K562 (cell line): ENCODE results near the gene ACOX2. TPM values are rescaled to one million over a fixed set of nuclear protein-coding genes. Genes with fewer than 3 reads are reported as not detected.

Source experiments
- ATAC-seq: fragments of 200-7000 bp; cut with Tn5 transposase; 3 replicates; pipeline ENCODE4 v1.9.1; 2020; ENCODE audit warnings: moderate library complexity
- BruUV-seq: library from RNA; stranded (reverse); fragments of 400-500 nt; replicated peaks from 2 replicates; lab custom pipeline; 2021; lab: Mats Ljungman, UMichigan
- CTCF ChIA-PET: fragments of 300-600 bp; formaldehyde crosslinking; extraction: SDS; loops from one replicate; lab custom pipeline; 2021; ENCODE audit warnings: low intra/inter-chr PET ratio; lab: Yijun Ruan, JAX
- POLR2A ChIA-PET: fragments of 300-600, 350-650 bp; sonication (Branson Sonifier 250); formaldehyde crosslinking; extraction: SDS; loops from one replicate; lab custom pipeline; 2021; ENCODE audit warnings: antibody characterized with exemption, inconsistent platforms; lab: Yijun Ruan, JAX
- DNase-seq, 4 experiments: peaks; one replicate each; pipeline versions ENCODE4 v3.0.0 to v3.0.0-alpha.2; 2011 to 2018; ENCODE audit warnings: low spot score in 3 of 4, mixed read lengths in 3 of 4; ENCODE audit errors: extremely low read depth in 1 of 4
- FAIRE-seq: peaks from 2 replicates; lab custom pipeline; 2011; peaks lifted over from hg19 to GRCh38; lab: Jason Lieb, UNC
- H2AFZ ChIP-seq: 2 replicates; pipeline ENCODE4 v1.6.0; 2011; ENCODE audit warnings: low read depth, low read length, control low read depth, inconsistent platforms
- H3K27ac ChIP-seq: fragments of 200-600 bp; 3 replicates; pipeline ENCODE4 v1.8.0; 2011; ENCODE audit warnings: low read depth, mild to moderate bottlenecking, control low read depth, inconsistent platforms, low read length, moderate library complexity, mixed read lengths; ENCODE audit errors: extremely low read depth
- H3K27me3 ChIP-seq, 2 experiments: fragments of 300-600 bp in 1 of 2; 2 replicates in 1 of 2; 3 replicates in 1 of 2; pipeline versions ENCODE4 v1.6.0 to v1.8.0; 2011; ENCODE audit warnings: inconsistent platforms in 2 of 2, low read length in 2 of 2, mild to moderate bottlenecking in 1 of 2, mixed read lengths in 1 of 2, moderate library complexity in 1 of 2; ENCODE audit not compliant: control insufficient read depth in 2 of 2, insufficient read depth in 2 of 2
- H3K36me3 ChIP-seq: fragments of 300-600 bp; 3 replicates; pipeline ENCODE4 v1.8.0; 2011; ENCODE audit warnings: mild to moderate bottlenecking, low read length, inconsistent platforms; ENCODE audit not compliant: control insufficient read depth, insufficient read depth
- H3K4me1 ChIP-seq, 2 experiments: fragments of 200-600 bp in 1 of 2; replicated peaks in 1 of 2; 2 replicates in 1 of 2; 3 replicates in 1 of 2; pipeline versions ENCODE4 v1.5.1 to v1.8.0; 2011; ENCODE audit warnings: inconsistent platforms in 2 of 2, low read length in 2 of 2, mild to moderate bottlenecking in 1 of 2, mixed read lengths in 1 of 2, moderate library complexity in 1 of 2; ENCODE audit not compliant: control insufficient read depth in 2 of 2, insufficient read depth in 2 of 2
- H3K4me2 ChIP-seq: 2 replicates; pipeline ENCODE4 v1.6.1; 2011; ENCODE audit warnings: low read length, control low read depth, inconsistent platforms, mixed read lengths; ENCODE audit not compliant: insufficient read depth
- H3K4me3 ChIP-seq: fragments of 200-600 bp; sonication (generic), shearing (Covaris generic); 2 replicates; pipeline ENCODE4 v1.5.1; 2016; ENCODE audit warnings: control low read depth, inconsistent platforms
- H3K79me2 ChIP-seq: fragments of 200-600 bp; 3 replicates; pipeline ENCODE4 v1.8.0; 2011; ENCODE audit warnings: low read length, inconsistent platforms; ENCODE audit not compliant: control insufficient read depth, insufficient read depth
- H3K9ac ChIP-seq, 2 experiments: 2 replicates each; pipeline versions ENCODE4 v1.6.0 to v1.6.1; 2011; ENCODE audit warnings: low read depth in 2 of 2, low read length in 2 of 2, control low read depth in 1 of 2, inconsistent platforms in 1 of 2, mild to moderate bottlenecking in 1 of 2, mixed read lengths in 1 of 2; ENCODE audit not compliant: insufficient read depth in 1 of 2
- H3K9me1 ChIP-seq: one replicate; pipeline ENCODE4 v1.6.0; 2011; ENCODE audit warnings: inconsistent platforms, mild to moderate bottlenecking, low read length, moderate library complexity; ENCODE audit not compliant: control insufficient read depth, insufficient read depth
- H3K9me3 ChIP-seq: replicated peaks from 2 replicates; pipeline ENCODE4 v1.5.1; 2011; ENCODE audit warnings: low read depth, low read length, inconsistent platforms; ENCODE audit not compliant: control insufficient read depth, insufficient read depth
- H4K20me1 ChIP-seq: replicated peaks from 2 replicates; pipeline ENCODE4 v1.6.1; 2011; ENCODE audit warnings: low read length, inconsistent platforms, mixed read lengths; ENCODE audit not compliant: control insufficient read depth, insufficient read depth
- ATF7 ChIP-seq: fragments of 450-650 bp; IDR thresholded peaks from 2 replicates; pipeline ENCODE4 v1.7.1; 2014; ENCODE audit warnings: mild to moderate bottlenecking, moderate library complexity
- CBFA2T2 ChIP-seq: fragments of 450-650 bp; conservative IDR thresholded peaks from 2 replicates; pipeline ENCODE4 v1.6.1; 2017; ENCODE audit warnings: mild to moderate bottlenecking
- CBFB ChIP-seq: sonication (generic); formaldehyde crosslinking; IDR thresholded peaks from 2 replicates; pipeline ENCODE4 v1.4.0; 2020; ENCODE audit warnings: mild to moderate bottlenecking, missing genetic modification reagents
- ELF2 ChIP-seq: fragments of 250-450 bp; sonication (Bioruptor Pico); IDR thresholded peaks from 2 replicates; pipeline ENCODE4 v1.5.0; 2021; ENCODE audit warnings: mild to moderate bottlenecking
- HOXB6 ChIP-seq: fragments of 250-450 bp; sonication (Bioruptor Pico); IDR thresholded peaks from 2 replicates; pipeline ENCODE4 v1.5.1; 2022; ENCODE audit warnings: mild to moderate bottlenecking, borderline replicate concordance
- MEF2A ChIP-seq: IDR thresholded peaks from 2 replicates; pipeline ENCODE4 v1.6.1; 2011; ENCODE audit warnings: low read depth, mild to moderate bottlenecking, low read length, moderate library complexity; ENCODE audit not compliant: control insufficient read depth
- MLLT1 ChIP-seq, 2 experiments: fragments of 450-650 bp; IDR thresholded peaks; 2 replicates each; pipeline ENCODE4 v1.6.1; 2016
- POLR3G ChIP-seq: IDR thresholded peaks from 2 replicates; pipeline ENCODE4 v1.6.1; 2011; ENCODE audit not compliant: insufficient read length, insufficient replicate concordance; ENCODE audit errors: extremely low read depth
- SMAD1 ChIP-seq: fragments of 150-350 bp; IDR thresholded peaks from 2 replicates; pipeline ENCODE4 v1.6.1; 2014; ENCODE audit warnings: low read length, low read depth; ENCODE audit not compliant: partially characterized antibody
- TAF7 ChIP-seq: fragments of 450-650 bp; IDR thresholded peaks from 2 replicates; pipeline ENCODE4 v1.6.1; 2016; ENCODE audit warnings: missing genetic modification characterization, missing compliant biosample characterization
- UBTF ChIP-seq, 2 experiments: IDR thresholded peaks; 2 replicates each; pipeline ENCODE4 v1.6.1; 2012; ENCODE audit warnings: improper control_type of control experiment in 2 of 2, low read depth in 2 of 2, low read length in 2 of 2, borderline replicate concordance in 1 of 2
- ZBTB43 ChIP-seq: sonication (generic); formaldehyde crosslinking; IDR thresholded peaks from 2 replicates; pipeline ENCODE4 v1.8.0; 2023; ENCODE audit warnings: mild to moderate bottlenecking, missing genetic modification reagents
- ZC3H4 ChIP-seq: sonication (generic); formaldehyde crosslinking; IDR thresholded peaks from 2 replicates; pipeline ENCODE4 v1.9.0; 2021; ENCODE audit warnings: missing genetic modification reagents, borderline replicate concordance
- ZKSCAN3 ChIP-seq: fragments of 250-450 bp; sonication (Bioruptor Pico); IDR thresholded peaks from 2 replicates; pipeline ENCODE4 v1.4.0; 2020
- ZNF212 ChIP-seq: fragments of 450-650 bp; formaldehyde crosslinking; IDR thresholded peaks from 2 replicates; pipeline ENCODE4 v1.4.0; 2020; ENCODE audit warnings: mild to moderate bottlenecking
- ZNF79 ChIP-seq: fragments of 250-450 bp; sonication (Bioruptor Pico); IDR thresholded peaks from 2 replicates; pipeline ENCODE4 v1.4.0; 2020; ENCODE audit warnings: low read depth, mild to moderate bottlenecking, moderate library complexity
- WGBS: fragments of 100-300 bp; shearing (Covaris generic); methylation state at CpG from one replicate; pipeline ENCODE4 v1.1.6; 2016; ENCODE audit warnings: low coverage, mixed read lengths; ENCODE audit not compliant: insufficient coverage; ENCODE audit errors: missing lambda C conversion rate; 5-methylcytosine and 5-hydroxymethylcytosine counted together
- in situ Hi-C: fragments of 300-500 bp; cut with MboI; formaldehyde crosslinking; loops from 4 replicates; pipeline ENCODE4 v1.15.0; 2018; ENCODE audit warnings: inconsistent platforms, mixed read lengths
- intact Hi-C: fragments of 100-400 bp; cut with micrococcal nuclease; formaldehyde crosslinking; loops from 2 replicates; pipeline ENCODE4 v1.14.2; 2022
- polyA plus RNA-seq, 8 experiments: library from polyadenylated mRNA; depleted of rRNA in 4 of 8; stranded (reverse) in 5 of 8; unstranded in 3 of 8; fragments of >200 nt; fragmentation: Nextera tagmentation in 2 of 8; fragmentation: Illumina TruSeq in 1 of 8; extraction: Ambion mirVana in 2 of 8; extraction: Trizol in 1 of 8; gene quantifications; 2 replicates each; pipeline versions ENCODE4 v1.2.1 to v1.2.3, GENCODE V29; 2011 to 2014; ENCODE audit warnings: inconsistent platforms in 1 of 8, missing spikeins in 1 of 8
- total RNA-seq, 7 experiments: library from RNA; depleted of rRNA in 6 of 7; stranded (reverse); fragments of >200 nt in 6 of 7; fragmentation: Illumina TruSeq in 2 of 7; extraction: Trizol in 2 of 7; gene quantifications; 2 replicates each; pipeline versions ENCODE4 v1.2.1 to v1.2.3, GENCODE V29; 2011 to 2021; ENCODE audit warnings: low replicate concordance in 1 of 7
- TF ChIP-seq, protein P1 (sequence below): fragments of 450-650 bp; IDR thresholded peaks from 2 replicates; pipeline ENCODE4 v1.6.1; 2016; ENCODE audit warnings: low read depth, mild to moderate bottlenecking, moderate library complexity

ACOX2 gene
- total and polyA plus RNA-seq, 9 of the 15 experiments (the other 6 are each of a cell fraction or from before 2014, with no cell fraction given) = 0.15 TPM; not detected in 8

GRCh38 chr3:58502872-58503271 is 34.1 kb downstream of the ACOX2 start (continued):
- TF ChIP-seq ZBTB43 (CRISPR knock-in tag) (no peak), UBTF (IDR thresholded peaks at IDR 0.05; ENCODE audit: borderline replicate concordance in 1 of 2, low read depth in 2 of 2, low read length in 2 of 2) (no peak), POLR3G (no peak), ZC3H4 (CRISPR knock-in tag) (no peak)

DNA sequence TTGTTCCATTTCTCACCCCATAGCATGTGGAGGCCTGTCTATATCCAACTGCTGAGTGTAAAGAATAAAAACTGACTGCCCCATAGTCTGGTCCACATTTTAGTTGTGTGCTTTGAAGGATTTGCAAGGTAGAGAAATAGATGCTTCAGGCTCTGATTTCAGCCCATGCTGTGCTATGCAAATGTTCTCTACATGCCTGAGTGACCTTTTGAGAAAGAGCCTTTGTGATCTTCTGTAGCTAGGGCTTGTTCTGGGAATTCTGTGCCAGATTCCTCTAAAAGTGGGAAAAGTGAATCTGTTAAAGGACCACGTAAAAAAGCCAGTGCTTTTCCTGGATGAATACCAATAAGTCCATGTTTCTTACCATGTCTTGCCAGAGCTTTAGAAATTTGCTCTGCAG is 39.9 kb downstream of the ACOX2 start:
- H3K27ac ChIP-seq = no peak overlapping the region
- H2AFZ ChIP-seq = no peak overlapping the region
- ATAC-seq = no peak
- no peaks in the 10 kb centered on the region for H4K20me1 ChIP-seq
- POLR2A ChIA-PET = no interaction called here
- no peaks in the 10 kb centered on the region for H3K27me3 ChIP-seq
- no peak overlapping the region for H3K4me2 ChIP-seq
- CTCF ChIA-PET = no interaction called here
- in situ Hi-C loops (no loop called here), intact Hi-C loops (no loop called here)
- WGBS = 33% methylated on average over 1 of the region's 1 CpG
- no TSS peak for BruUV-seq
- peaks cover 6 to 8% of the 10 kb centered on the region in 2 experiments; a peak in 3 of 5 replicates for H3K4me1 ChIP-seq
- no peaks in the 10 kb centered on the region for H3K9me1 ChIP-seq
- FAIRE-seq = no peak
- H3K9me3 ChIP-seq = no peaks in the 10 kb centered on the region
- H3K36me3 ChIP-seq = no peaks in the 10 kb centered on the region
- DNase-seq = no peak
- peaks cover 17% of the 10 kb centered on the region; the same call in 2 of the 3 replicates for H3K79me2 ChIP-seq
- no peak overlapping the region for H3K4me3 ChIP-seq
- no peak overlapping the region for H3K9ac ChIP-seq
- TF ChIP-seq ZNF212 (CRISPR knock-in tag) (no peak), ZKSCAN3 (CRISPR knock-in tag) (no peak), ZNF79 (CRISPR knock-in tag) (no peak), CBFB (no peak), ATF7 (no peak), TAF7 (tag) (no peak), MLLT1 (IDR thresholded peaks at IDR 0.05) (no peak), HOXB6 (no peak), SMAD1 (no peak), MEF2A (no peak), CBFA2T2 (no peak), ELF2 (no peak)
- TF ChIP-seq, protein P1, sequence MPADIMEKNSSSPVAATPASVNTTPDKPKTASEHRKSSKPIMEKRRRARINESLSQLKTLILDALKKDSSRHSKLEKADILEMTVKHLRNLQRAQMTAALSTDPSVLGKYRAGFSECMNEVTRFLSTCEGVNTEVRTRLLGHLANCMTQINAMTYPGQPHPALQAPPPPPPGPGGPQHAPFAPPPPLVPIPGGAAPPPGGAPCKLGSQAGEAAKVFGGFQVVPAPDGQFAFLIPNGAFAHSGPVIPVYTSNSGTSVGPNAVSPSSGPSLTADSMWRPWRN = no peak
